A549 treated with GW870086 at 1 μM for 4 hours (cell line): ENCODE data around the gene SPTAN1. TPM values are rescaled to one million over a fixed set of nuclear protein-coding genes. Genes with fewer than 3 reads are reported as not detected.

Experiments used
- total RNA-seq: library from RNA; stranded (reverse); fragments of 200-300 nt; extraction: Qiagen RNA extraction; gene quantifications from 5 replicates; pipeline ENCODE4 v1.2.3, GENCODE V29; 2022; ENCODE audit warnings: low read depth

Gene SPTAN1
- total RNA-seq: 143 to 151 TPM (median 149 TPM) in 5 replicates

GRCh38 chr9:128552153-128552743, at the start of gene SPTAN1:
Gene SPTAN1, plus strand, starts transcription at chr9:128552587. Its CDS starts 14,154 bp downstream, at chr9:128566741.

GRCh38 chr9:128504485-128505413, 47.6 kb upstream of the SPTAN1 start, which contains the start of gene GLE1:
Gene GLE1, plus strand, starts transcription at chr9:128504719. Its CDS starts 87 bp downstream, at chr9:128504806.

GRCh38 chr9:128656416-128657343, 104.3 kb downstream of the SPTAN1 start, which contains the start of gene DYNC2I2:
Gene DYNC2I2, minus strand, starts transcription at chr9:128656847. Its CDS starts 121 bp downstream, at chr9:128656726.

Other genes with a start within 250 kb of the SPTAN1 start
- gene TRUB2, start 230.1 kb upstream of the SPTAN1 start, total RNA-seq: 38.1 to 56.2 TPM (median 47.7 TPM) in 5 replicates
- 50.4 to 59.1 TPM (median 55.9 TPM) in 5 replicates for gene COQ4, start 229.7 kb upstream of the SPTAN1 start, total RNA-seq
- gene SLC27A4, start 212.1 kb upstream of the SPTAN1 start, total RNA-seq: 36.3 to 50.5 TPM (median 46.0 TPM) in 5 replicates
- 67.0 to 85.2 TPM (median 83.9 TPM) in 5 replicates for gene URM1, start 181.2 kb upstream of the SPTAN1 start, total RNA-seq
- 32.5 to 38.6 TPM (median 34.2 TPM) in 5 replicates for gene CERCAM, start 131.7 kb upstream of the SPTAN1 start, total RNA-seq
- 23.3 to 29.3 TPM (median 24.9 TPM) in 5 replicates for gene ODF2, start 96.6 kb upstream of the SPTAN1 start, total RNA-seq
- 26.8 to 30.6 TPM (median 28.7 TPM) in 5 replicates for gene GLE1, start 47.9 kb upstream of the SPTAN1 start, total RNA-seq
- 98.2 to 144 TPM (median 134 TPM) in 5 replicates for gene DYNC2I2, start 104.3 kb downstream of the SPTAN1 start, total RNA-seq
- gene SET, start 136.6 kb downstream of the SPTAN1 start, total RNA-seq: 403 to 440 TPM (median 413 TPM) in 5 replicates
- gene PKN3, start 149.9 kb downstream of the SPTAN1 start, total RNA-seq: 13.4 to 17.1 TPM (median 14.7 TPM) in 5 replicates
- 71.9 to 93.4 TPM (median 92.8 TPM) in 5 replicates for gene ZDHHC12, start 171.5 kb downstream of the SPTAN1 start, total RNA-seq
- 11.4 to 16.4 TPM (median 15.2 TPM) in 5 replicates for gene ZER1, start 219.3 kb downstream of the SPTAN1 start, total RNA-seq
- gene TBC1D13, start 234.7 kb downstream of the SPTAN1 start, total RNA-seq: 17.8 to 20.8 TPM (median 19.9 TPM) in 5 replicates